LoVo (cell line): Measurements from ENCODE around the gene OBSCN.
A peak's percentile ranks its signal among the peaks of the same experiment; 100 is the strongest.
"Not testable (repeated sequence)": the region's sequence is repeated elsewhere in the genome, so short reads cannot be mapped to it uniquely, and the experiment has no call there.

Experiments used
- DNase-seq: peaks from one replicate; pipeline ENCODE4 v3.0.0-alpha.2; 2016; ENCODE audit warnings: low spot score

The OBSCN gene

GRCh38 chr1:228212966-228213844 lies 5.4 kb downstream of the OBSCN start:
- DNase-seq = peak; percentile 82

GRCh38 chr1:228213917-228214808 lies 6.3 kb downstream of the OBSCN start:
- no peak for DNase-seq

- DNase-seq = no peak
Observed at GRCh38 chr1:228214921-228215662, 7.2 kb downstream of the OBSCN start.

GRCh38 chr1:228215663-228216116 lies 7.8 kb downstream of the OBSCN start:
- DNase-seq = no peak

- DNase-seq = no peak
Observed at GRCh38 chr1:228216371-228217320, 8.8 kb downstream of the OBSCN start.

- no peak for DNase-seq
Observed at GRCh38 chr1:228217551-228218344, 9.9 kb downstream of the OBSCN start.

GRCh38 chr1:228218513-228219244 lies 10.8 kb downstream of the OBSCN start:
- no peak for DNase-seq

- DNase-seq = no peak
Observed at GRCh38 chr1:228219245-228219961, 11.6 kb downstream of the OBSCN start.

- DNase-seq = no peak
Observed at GRCh38 chr1:228219962-228220780, 12.3 kb downstream of the OBSCN start.

GRCh38 chr1:228221097-228221496 lies 13.3 kb downstream of the OBSCN start:
- not testable (repeated sequence) for DNase-seq

GRCh38 chr1:228222548-228222947 lies 14.7 kb downstream of the OBSCN start:
- DNase-seq = no peak

GRCh38 chr1:228224198-228225164 lies 16.6 kb downstream of the OBSCN start:
- no peak for DNase-seq

GRCh38 chr1:228225165-228225710 lies 17.4 kb downstream of the OBSCN start:
- no peak for DNase-seq

GRCh38 chr1:228225740-228226139 lies 17.9 kb downstream of the OBSCN start:
- DNase-seq = no peak

GRCh38 chr1:228226141-228226874 lies 18.5 kb downstream of the OBSCN start:
- no peak for DNase-seq
